Measurements from ENCODE around the gene EVC2. TPM values are rescaled to one million over a fixed set of nuclear protein-coding genes. Genes with fewer than 3 reads are reported as not detected.

The EVC2 gene
- total and polyA plus RNA-seq, 2 of the 13 experiments (the other 11 are each of a cell fraction or from before 2014, with no cell fraction given), result not detected

DNA sequence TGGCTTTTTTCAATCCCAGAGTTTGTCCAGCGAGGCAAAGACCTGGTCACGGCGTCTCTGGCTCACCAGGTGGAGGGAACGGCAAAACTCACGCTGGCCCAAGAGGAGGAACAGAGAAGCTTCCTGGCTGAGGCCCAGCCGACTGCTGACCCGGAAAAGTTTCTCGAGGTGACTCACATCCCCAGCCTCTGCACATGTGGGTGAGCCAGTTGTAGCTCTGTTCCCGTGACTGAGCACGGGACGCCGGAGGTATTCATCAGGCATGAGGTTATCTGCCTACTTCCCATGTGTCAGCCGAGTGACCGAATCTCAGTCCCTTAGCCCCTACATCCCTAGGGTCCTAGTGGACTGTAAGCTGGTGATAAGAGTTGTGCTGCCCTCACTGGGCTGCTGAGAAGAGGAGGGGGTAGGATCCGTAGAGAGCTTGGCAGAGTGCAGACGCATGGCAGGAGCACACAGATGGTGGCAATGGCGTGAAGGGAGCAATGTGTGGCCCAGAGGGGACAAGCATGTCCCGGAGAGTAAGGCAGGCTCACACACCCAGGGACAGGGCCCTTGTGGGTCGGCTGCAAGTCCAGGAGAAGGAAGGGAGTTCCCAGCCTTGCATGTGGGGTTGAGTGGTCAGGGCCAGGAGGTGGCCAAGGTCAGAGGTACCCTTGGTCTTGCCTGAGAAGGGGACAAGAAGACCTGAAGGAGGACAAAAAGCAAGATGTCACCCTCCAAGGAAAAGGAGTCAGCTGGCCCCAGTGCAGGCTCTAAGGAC is 45.6 kb upstream of the EVC2 start:
- Histone ChIP-seq H2AFZ (ENCODE audit: low read length) (no peak overlapping the region), H3K9me3 (ENCODE audit: low read length) (no peaks in the 10 kb centered on the region), H3K27me3 (ENCODE audit: control insufficient read depth in 1 of 2, insufficient read depth in 2 of 2, low read length in 2 of 2) (no peaks in the 10 kb centered on the region), H3K4me3 (replicated peaks in 1 of 3; ENCODE audit: insufficient read depth in 1 of 3, low read depth in 2 of 3, low read length in 3 of 3) (no peak overlapping the region), H3K9ac (ENCODE audit: insufficient read depth, low read depth, low read length) (no peak overlapping the region), H3K79me2 (ENCODE audit: insufficient read depth, low read length) (no peaks in the 10 kb centered on the region), H3K27ac (ENCODE audit: extremely low read length, insufficient read depth, low read length) (no peak overlapping the region), H3K4me2 (ENCODE audit: low read depth, low read length) (no peak overlapping the region), H3K36me3 (replicated peaks in 1 of 2; ENCODE audit: control insufficient read depth in 1 of 2, insufficient read depth in 2 of 2, low read length in 2 of 2) (peaks cover 14 to 22% of the 10 kb centered on the region in 2 experiments; a peak in 3 of 5 replicates), H3K4me1 (ENCODE audit: insufficient read depth, low read length) (no peaks in the 10 kb centered on the region), H4K20me1 (ENCODE audit: insufficient read depth, low read length) (no peaks in the 10 kb centered on the region)
- no TSS peak for BruUV-seq (replicated peaks)
- ChIA-PET CTCF (ENCODE audit: low intra/inter-chr PET ratio, low total read pairs) (no interaction called here), POLR2A (no interaction called here)
- TF ChIP-seq, protein P1, sequence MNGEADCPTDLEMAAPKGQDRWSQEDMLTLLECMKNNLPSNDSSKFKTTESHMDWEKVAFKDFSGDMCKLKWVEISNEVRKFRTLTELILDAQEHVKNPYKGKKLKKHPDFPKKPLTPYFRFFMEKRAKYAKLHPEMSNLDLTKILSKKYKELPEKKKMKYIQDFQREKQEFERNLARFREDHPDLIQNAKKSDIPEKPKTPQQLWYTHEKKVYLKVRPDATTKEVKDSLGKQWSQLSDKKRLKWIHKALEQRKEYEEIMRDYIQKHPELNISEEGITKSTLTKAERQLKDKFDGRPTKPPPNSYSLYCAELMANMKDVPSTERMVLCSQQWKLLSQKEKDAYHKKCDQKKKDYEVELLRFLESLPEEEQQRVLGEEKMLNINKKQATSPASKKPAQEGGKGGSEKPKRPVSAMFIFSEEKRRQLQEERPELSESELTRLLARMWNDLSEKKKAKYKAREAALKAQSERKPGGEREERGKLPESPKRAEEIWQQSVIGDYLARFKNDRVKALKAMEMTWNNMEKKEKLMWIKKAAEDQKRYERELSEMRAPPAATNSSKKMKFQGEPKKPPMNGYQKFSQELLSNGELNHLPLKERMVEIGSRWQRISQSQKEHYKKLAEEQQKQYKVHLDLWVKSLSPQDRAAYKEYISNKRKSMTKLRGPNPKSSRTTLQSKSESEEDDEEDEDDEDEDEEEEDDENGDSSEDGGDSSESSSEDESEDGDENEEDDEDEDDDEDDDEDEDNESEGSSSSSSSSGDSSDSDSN (CRISPR knock-in tag; IDR thresholded peaks at IDR 0.05), result no peak
- TF ChIP-seq CBX1 (IDR thresholded peaks at IDR 0.05; ENCODE audit: low read depth) (no peak), ZNF124 (CRISPR knock-in tag; IDR thresholded peaks at IDR 0.05) (no peak), ARNTL (CRISPR knock-in tag; IDR thresholded peaks at IDR 0.05) (no peak)
- TF ChIP-seq, protein P2, sequence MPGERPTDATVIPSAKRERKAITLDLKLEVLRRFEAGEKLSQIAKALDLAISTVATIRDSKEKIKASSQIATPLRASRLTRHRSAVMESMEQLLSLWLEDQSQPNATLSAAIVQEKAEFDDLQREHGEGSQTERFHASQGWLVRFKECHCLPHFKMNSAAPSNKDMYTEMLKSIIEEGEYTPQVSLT (CRISPR knock-in tag; IDR thresholded peaks at IDR 0.05; ENCODE audit: borderline replicate concordance, low read depth), result no peak
- 96% methylated on average over 13 of the region's 19 CpGs for whole genome bisulfite sequencing (ENCODE audit: low lambda C conversion rate)
- in situ Hi-C loops (cut with HindIII; ENCODE audit: extremely low pct_ligation_motif_present, low pct_unique_long_range_greater_than_20kb), result no loop called here
- ATAC-seq, result no peak
- DNase-seq (ENCODE audit: low spot score), result no peak
- FAIRE-seq, result no peak
- intact Hi-C loops (cut with micrococcal nuclease; ENCODE audit: unreplicated experiment), result no loop called here
